Testis (tissue), 3 donors: ENCODE measurements around the gene CAB39. TPM values are rescaled to one million over a fixed set of nuclear protein-coding genes. Genes with fewer than 3 reads are reported as not detected.
A peak's percentile ranks its signal among the peaks of the same experiment; 100 is the strongest.

Experiments
- DNase-seq: peaks from one replicate; pipeline ENCODE4 v3.0.0-alpha.2; 2019
- H3K27ac ChIP-seq, 2 donors: fragments of 200-600 bp; sonication (generic); one replicate each; pipeline ENCODE4 v1.5.1; 2019
- H3K27me3 ChIP-seq: fragments of 200-600 bp; sonication (generic); one replicate; pipeline ENCODE4 v1.5.1; 2019
- H3K36me3 ChIP-seq: fragments of 200-600 bp; sonication (generic); one replicate; pipeline ENCODE4 v1.5.1; 2017; ENCODE audit warnings: low read depth; ENCODE audit errors: missing control alignments
- H3K4me1 ChIP-seq: fragments of 200-600 bp; sonication (generic); one replicate; pipeline ENCODE4 v1.5.1; 2019
- H3K4me3 ChIP-seq, 2 donors: fragments of 200-600 bp; sonication (generic); one replicate each; pipeline ENCODE4 v1.5.1; 2017 to 2019
- H3K9me3 ChIP-seq: fragments of 200-600 bp; sonication (generic); one replicate; pipeline ENCODE4 v1.5.1; 2017
- CTCF ChIP-seq, 3 experiments: fragments of 450-650 bp in 2 of 3; fragments of 200-600 bp in 1 of 3; sonication (generic) in 1 of 3; IDR thresholded peaks; one replicate each; pipeline ENCODE4 v1.5.1; 2016 to 2019; ENCODE audit warnings: antibody characterized with exemption in 3 of 3, mild to moderate bottlenecking in 2 of 3, moderate library complexity in 1 of 3
- POLR2A ChIP-seq: fragments of 450-650 bp; IDR thresholded peaks from one replicate; pipeline ENCODE4 v1.6.1; 2017; ENCODE audit warnings: antibody characterized with exemption, mild to moderate bottlenecking, moderate library complexity
- WGBS, 2 donors: methylation state at CpG; one replicate each; pipeline ENCODE4 v1.1.5; 2018; 5-methylcytosine and 5-hydroxymethylcytosine counted together
- intact Hi-C: fragments of 100-400 bp; cut with DNase I; formaldehyde crosslinking; loops from one replicate; pipeline ENCODE4 v1.15.1; 2023; ENCODE audit warnings: low total_unique reads
- polyA plus RNA-seq: library from polyadenylated mRNA; stranded (reverse); fragments of 350-450 nt; fragmentation: Illumina TruSeq; extraction: RNeasy Lipid Tissue Mini Kit (QIAGEN cat#74804); gene quantifications from one replicate; pipeline ENCODE4 v1.2.3, GENCODE V29; 2014; ENCODE audit warnings: low read depth, low replicate concordance; ENCODE audit not compliant: insufficient read depth
- total RNA-seq, 2 donors: library from RNA; depleted of rRNA; stranded (reverse); fragments of >200 nt; gene quantifications; one replicate each; pipeline ENCODE4 v1.2.3, GENCODE V29; 2016

Gene CAB39
- total and polyA plus RNA-seq, 3 donors from 2014 or later, result 76.1 to 82.2 (median 76.8) TPM

- H3K36me3 ChIP-seq, result no peaks in the 10 kb centered on the region
- H3K4me1 ChIP-seq, result no peaks in the 10 kb centered on the region
- intact Hi-C loops, result no loop called here
- TF ChIP-seq POLR2A (no peak), CTCF (IDR thresholded peaks at IDR 0.05) (no peak)
- DNase-seq, result no peak
- H3K9me3 ChIP-seq, result no peaks in the 10 kb centered on the region
- no peak overlapping the region for H3K4me3 ChIP-seq
- 73 to 77% methylated on average over 8 of the region's 8 CpGs for WGBS, 2 donors
- H3K27me3 ChIP-seq, result no peaks in the 10 kb centered on the region
- no peak overlapping the region for H3K27ac ChIP-seq
Measured at GRCh38 chr2:230706966-230707365, 5.7 kb upstream of the CAB39 start.

DNA sequence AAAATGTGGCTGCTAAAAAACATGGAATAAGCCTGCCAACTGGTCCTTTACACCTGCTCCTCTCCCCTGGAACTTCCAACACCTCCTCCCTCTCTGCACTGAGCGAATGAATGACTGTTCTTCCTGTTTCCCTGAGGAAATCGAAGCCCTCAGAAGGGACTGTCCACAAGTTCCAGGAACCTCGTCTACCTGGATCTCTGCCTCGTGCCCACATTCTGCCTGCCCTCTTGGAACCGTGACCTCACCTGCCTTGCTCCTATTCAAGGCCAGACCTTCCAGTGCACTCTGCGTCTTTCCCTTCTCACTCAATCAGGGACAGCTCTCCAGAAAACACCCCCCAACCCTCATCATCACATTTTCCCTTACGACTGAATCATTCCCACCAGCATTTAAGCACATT is 4.4 kb upstream of the CAB39 start:
- intact Hi-C loops, result no loop called here
- 60 to 70% methylated on average over 7 of the region's 7 CpGs for WGBS, 2 donors

GRCh38 chr2:230711224-230711623 is 1.4 kb upstream of the CAB39 start:
- peaks cover 11% of the 10 kb centered on the region for H3K4me1 ChIP-seq
- H3K27ac ChIP-seq, result no peak overlapping the region
- no peaks in the 10 kb centered on the region for H3K27me3 ChIP-seq
- H3K9me3 ChIP-seq, result no peaks in the 10 kb centered on the region
- intact Hi-C loops, result no loop called here
- peak; percentile 26 for DNase-seq
- WGBS, 2 donors, result 70 to 77% methylated on average over 11 of the region's 11 CpGs
- H3K4me3 ChIP-seq, result no peak overlapping the region
- H3K36me3 ChIP-seq, result no peaks in the 10 kb centered on the region
- TF ChIP-seq POLR2A, result no peak
- no peak for TF ChIP-seq CTCF (IDR thresholded peaks at IDR 0.05)

More for the DNA sequence above, 4.4 kb upstream of the CAB39 start:
- no peak for DNase-seq
- H3K4me1 ChIP-seq, result no peaks in the 10 kb centered on the region
- TF ChIP-seq POLR2A (no peak), CTCF (IDR thresholded peaks at IDR 0.05) (no peak)
- H3K27me3 ChIP-seq, result no peaks in the 10 kb centered on the region
- H3K9me3 ChIP-seq, result no peaks in the 10 kb centered on the region
- no peak overlapping the region for H3K27ac ChIP-seq
- H3K4me3 ChIP-seq, result no peak overlapping the region
- H3K36me3 ChIP-seq, result no peaks in the 10 kb centered on the region

- peaks cover 11% of the 10 kb centered on the region for H3K4me1 ChIP-seq
- peak; percentile 40 for DNase-seq
- TF ChIP-seq CTCF (IDR thresholded peaks at IDR 0.05) (no peak), POLR2A (no peak)
Measured at GRCh38 chr2:230713331-230714135, 891 bp downstream of the CAB39 start.

DNA sequence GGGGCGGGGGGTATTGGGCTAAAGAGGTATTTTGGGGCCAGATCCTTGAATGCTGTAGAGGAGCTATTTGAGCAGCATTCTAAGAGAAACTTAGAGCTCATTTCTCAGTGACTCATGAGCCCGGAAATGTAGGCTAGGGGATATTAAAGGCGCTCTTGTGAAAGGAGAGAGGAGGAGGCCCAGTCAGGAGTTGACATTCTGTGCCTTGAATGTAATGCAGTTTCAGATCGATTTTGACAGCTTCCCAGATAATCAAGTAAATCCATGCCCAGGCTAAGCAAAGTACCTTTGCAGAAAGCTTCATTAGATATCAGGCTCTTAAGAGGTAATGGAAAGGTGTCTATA is 1.5 kb downstream of the CAB39 start:
- peak overlapping the region; percentile 95 to 98 for H3K4me3 ChIP-seq
- DNase-seq, result no peak
- no peaks in the 10 kb centered on the region for H3K36me3 ChIP-seq
- H3K4me1 ChIP-seq, result peaks cover 11% of the 10 kb centered on the region
- no peaks in the 10 kb centered on the region for H3K27me3 ChIP-seq
- H3K27ac ChIP-seq, result peak overlapping the region; percentile 88 to 93
- intact Hi-C loops, result no loop called here
- TF ChIP-seq POLR2A (no peak), CTCF (IDR thresholded peaks at IDR 0.05) (no peak)
- H3K9me3 ChIP-seq, result no peaks in the 10 kb centered on the region
- 0 to 2% methylated on average over 4 of the region's 4 CpGs for WGBS, 2 donors

More at GRCh38 chr2:230713331-230714135, 891 bp downstream of the CAB39 start:
- Histone ChIP-seq H3K27me3 (no peaks in the 10 kb centered on the region), H3K9me3 (no peaks in the 10 kb centered on the region), H3K36me3 (no peaks in the 10 kb centered on the region), H3K27ac (peak overlapping the region; percentile 88 to 93), H3K4me3 (peak overlapping the region; percentile 95 to 98)
- 0% methylated on average over 30 to 62 of the region's 62 CpGs for WGBS, 2 donors
- intact Hi-C loops, result no loop called here
